Non-pigmented ciliary epithelial cell (primary cell): ENCODE measurements around the gene AMOTL1.
A peak's percentile ranks its signal among the peaks of the same experiment; 100 is the strongest.
"Not testable (repeated sequence)": the region's sequence is repeated elsewhere in the genome, so short reads cannot be mapped to it uniquely, and the experiment has no call there.

Source experiments
- DNase-seq: peaks from one replicate; pipeline ENCODE4 v3.0.0-alpha.2; 2010; ENCODE audit warnings: low read depth

AMOTL1 gene

GRCh38 chr11:94794287-94795168 is 26.4 kb downstream of the AMOTL1 start:
- peak; percentile 98 for DNase-seq

GRCh38 chr11:94795476-94796189 is 27.5 kb downstream of the AMOTL1 start:
- no peak for DNase-seq

DNA sequence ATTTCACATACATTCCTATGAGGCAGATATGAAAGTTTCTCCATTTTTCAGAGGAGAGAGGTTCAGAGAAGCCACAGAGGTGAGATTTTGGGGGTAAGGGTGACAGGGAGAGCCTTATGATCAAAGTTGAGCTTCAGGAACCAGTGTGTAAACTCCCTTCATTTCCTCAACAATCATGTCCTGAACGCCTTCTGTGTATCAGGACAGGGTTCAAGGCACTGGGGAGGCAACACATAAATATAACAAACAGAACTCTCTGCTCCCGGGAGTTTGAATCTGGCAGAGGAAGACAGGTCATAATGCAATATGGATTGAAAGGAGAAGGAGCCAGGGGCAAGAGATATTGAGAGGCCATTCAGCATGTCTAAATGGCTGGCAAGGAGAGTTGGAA is 28.0 kb downstream of the AMOTL1 start:
- no peak for DNase-seq

DNA sequence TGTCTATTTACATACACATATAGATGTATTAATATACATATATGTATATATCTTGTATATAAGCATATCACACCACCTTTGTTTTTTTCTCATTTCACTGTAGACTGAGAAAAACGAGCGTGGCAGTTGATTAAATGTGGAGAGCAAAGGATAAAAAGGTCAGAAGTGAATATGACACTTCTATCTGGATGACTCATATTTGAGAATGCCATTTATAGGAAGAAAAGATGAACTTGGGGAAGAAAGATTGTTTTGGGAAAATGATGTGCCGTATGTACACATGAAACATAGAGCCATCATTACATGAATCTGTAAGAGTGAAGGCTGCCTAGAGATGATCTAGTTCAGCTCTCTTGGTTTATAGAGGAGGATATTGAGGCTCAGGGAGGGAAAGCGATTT is 28.7 kb downstream of the AMOTL1 start:
- no peak for DNase-seq

DNA sequence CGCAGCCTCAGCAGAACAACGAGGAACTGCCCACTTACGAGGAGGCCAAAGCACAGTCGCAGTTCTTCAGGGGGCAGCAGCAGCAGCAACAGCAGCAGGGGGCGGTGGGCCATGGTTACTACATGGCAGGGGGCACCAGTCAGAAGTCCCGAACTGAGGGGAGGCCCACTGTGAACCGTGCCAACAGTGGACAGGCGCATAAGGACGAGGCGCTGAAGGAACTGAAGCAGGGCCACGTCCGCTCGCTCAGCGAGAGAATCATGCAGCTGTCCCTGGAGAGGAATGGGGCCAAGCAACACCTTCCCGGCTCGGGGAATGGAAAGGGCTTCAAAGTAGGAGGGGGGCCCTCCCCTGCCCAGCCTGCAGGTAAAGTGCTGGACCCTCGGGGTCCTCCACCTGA is 31.6 kb downstream of the AMOTL1 start:
- no peak for DNase-seq

DNA sequence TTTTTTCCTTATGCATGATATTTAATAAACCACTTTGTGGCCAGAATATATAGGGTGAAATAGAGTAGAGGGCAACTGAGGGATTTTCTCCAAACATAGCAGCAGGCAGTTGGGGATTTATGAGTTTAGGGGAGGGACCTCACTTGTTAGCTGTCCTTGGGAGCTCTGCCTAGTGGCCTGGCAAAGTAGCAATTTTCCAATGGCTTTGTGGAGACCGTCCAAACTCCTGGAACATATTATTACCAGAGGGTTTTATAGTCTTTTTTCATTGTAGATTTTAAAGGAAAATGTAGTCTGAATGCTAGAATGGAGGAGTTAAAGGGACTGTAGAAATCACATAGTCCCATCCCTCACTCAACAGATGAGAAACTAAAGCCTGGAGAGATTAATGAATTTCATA is 32.3 kb downstream of the AMOTL1 start:
- no peak for DNase-seq

- DNase-seq = no peak
Observed at GRCh38 chr11:94801866-94802460, 33.8 kb downstream of the AMOTL1 start.

DNA sequence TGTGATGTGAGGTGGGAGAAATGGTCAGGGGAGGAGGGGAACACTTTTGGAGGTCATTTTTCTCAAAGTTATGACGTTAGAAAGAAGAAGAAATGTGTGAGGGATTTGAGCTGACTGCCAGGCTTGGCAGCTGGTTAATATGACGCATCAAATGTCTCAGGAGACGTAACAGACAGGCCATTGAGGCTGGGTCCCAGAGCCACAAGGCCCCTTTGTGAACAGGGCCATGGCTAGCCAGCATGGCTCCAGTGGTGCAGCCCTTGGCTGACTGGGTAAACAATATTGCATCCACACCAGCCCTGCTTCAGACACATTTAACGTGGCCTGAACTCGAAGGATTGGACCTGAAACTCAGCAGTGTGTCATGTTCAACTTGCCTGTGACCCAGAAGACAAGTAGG is 34.3 kb downstream of the AMOTL1 start:
- DNase-seq = no peak

DNA sequence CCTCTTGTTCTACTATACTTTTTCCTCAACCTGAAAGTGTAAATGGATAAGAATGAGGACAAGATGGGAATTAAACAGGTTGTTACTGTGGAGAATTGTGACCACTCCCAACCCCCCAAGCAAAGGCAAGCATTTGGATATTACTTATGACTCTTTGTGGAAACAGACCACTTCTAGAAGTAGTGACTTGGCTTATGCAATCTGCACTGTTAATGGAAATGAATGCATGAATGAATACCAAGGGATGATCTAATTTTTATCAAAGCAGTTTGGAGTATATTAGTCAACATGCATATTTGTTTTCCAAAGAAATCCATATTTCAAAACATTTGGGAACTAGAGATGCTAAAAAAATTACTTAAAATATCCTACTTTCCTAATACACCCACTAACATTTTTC is 35.3 kb downstream of the AMOTL1 start:
- DNase-seq = no peak

- no peak for DNase-seq
Observed at GRCh38 chr11:94804874-94805273, 36.7 kb downstream of the AMOTL1 start.

DNA sequence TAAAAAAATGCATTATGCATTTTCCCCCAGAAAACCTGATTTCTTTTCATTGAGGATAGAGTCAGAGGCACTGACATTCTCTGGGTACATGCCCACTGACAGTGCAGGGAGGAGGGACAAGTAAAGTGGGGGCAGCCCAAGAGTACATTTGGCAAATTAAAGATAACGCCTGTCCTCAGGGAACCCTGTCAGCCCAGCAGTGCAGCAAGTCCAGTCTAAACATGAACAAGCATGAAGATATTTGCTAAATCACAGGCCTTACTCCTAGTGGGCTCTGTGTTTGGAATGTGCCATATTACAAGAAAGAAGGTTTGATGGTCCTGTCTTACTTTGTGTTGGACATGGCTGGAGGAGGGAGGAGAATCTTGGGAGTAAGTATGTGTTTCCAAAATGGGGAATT is 37.9 kb downstream of the AMOTL1 start:
- DNase-seq = no peak

- no peak for DNase-seq
Observed at GRCh38 chr11:94806419-94806818, 38.3 kb downstream of the AMOTL1 start.

DNA sequence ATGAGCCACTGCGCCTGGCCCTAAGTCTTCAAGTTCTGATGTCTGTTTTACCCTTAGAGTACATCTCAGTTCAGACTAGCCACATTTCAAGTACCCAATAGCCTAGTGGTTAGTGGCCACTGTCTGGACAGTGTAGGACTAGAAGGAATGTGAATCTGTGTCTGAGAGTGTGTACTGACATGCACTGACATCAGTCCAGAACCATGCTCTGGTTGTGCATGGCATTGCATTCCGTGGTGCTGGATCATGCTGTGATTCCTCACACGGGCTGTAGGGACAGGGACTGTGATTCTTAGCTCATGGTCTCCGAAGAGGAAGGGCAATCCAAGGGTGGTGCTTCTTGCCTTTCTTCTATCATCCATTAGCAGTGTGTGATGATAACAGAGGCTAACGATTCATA is 41.1 kb downstream of the AMOTL1 start:
- no peak for DNase-seq

DNA sequence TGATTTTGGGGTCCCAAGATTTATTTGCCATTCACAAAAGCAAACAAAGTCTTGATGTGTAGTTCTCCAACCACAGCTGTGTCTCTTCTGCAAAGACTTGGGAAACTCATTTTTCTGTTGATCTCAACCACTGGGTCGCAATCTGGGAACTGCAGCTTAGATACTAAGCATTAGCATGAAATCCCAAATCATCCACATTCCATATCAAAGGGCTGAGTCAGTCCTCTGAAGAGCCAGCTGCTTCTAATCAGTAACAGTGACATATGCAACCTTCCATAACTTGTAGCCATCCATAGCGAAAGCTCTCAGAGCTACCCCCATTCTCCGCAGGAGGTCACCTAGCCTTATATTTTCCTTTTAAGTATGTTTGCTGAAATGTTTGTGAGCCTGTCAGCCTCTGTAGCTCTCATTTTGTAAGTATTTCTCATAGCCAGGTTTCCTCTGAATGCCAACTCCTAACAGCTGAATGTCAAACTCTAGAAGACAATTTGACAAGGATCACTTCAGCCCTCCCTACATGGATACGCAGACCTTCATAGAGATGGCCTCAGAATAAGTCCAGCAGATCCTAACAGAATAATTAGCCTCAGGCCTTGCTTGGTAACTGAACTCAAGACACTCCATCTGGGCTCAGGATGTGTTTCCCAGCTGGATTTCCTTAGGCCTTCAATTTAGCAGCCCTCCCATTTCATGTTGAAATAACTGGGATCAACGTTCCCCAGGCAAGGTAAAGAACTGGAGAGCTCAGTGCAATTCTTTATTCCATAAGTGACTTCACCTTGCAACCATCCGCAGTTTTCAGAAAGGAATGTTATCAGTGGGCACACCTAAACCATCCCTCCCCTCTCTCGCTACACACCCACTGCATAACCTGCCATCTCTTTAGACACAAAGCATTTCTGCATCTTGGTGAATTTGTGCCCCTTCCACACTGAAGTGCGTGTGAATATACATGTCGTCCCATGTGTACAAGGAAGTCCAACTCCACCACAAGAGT is 44.9 kb downstream of the AMOTL1 start:
- not testable (repeated sequence) for DNase-seq

DNA sequence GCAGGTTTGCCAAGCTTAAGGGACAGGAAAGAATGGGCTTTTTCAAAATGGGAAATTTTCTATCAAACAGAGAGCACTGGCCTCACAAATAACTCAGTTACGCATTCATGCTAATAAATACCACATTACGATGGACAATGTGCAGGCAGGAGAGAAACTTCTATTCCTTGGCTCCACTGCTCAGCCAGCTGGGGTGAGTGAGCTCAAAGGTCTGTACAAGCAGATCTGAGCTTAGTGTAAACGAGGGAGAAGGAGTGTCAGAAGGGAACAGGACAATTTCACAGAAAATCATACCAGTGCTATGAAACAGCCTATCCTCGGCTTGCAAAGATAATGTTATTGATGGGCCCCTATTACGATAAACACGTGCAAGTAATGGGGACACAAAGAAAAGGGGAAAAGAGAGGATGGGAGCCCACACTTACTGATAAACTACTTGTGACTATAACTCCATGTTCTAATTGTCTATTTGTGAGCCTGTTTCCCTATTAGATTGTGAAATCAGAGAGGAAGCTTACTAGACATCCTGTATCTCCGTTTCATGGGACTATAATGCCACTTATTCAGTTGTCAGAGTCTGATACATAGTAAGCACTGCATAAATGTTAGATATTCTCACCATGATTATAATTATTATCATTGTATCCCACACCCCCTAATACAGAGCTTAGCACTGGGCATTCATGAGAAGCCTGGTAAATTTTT is 46.3 kb downstream of the AMOTL1 start:
- DNase-seq = no peak

GRCh38 chr11:94815705-94816344 is 47.7 kb downstream of the AMOTL1 start:
- DNase-seq = no peak

DNA sequence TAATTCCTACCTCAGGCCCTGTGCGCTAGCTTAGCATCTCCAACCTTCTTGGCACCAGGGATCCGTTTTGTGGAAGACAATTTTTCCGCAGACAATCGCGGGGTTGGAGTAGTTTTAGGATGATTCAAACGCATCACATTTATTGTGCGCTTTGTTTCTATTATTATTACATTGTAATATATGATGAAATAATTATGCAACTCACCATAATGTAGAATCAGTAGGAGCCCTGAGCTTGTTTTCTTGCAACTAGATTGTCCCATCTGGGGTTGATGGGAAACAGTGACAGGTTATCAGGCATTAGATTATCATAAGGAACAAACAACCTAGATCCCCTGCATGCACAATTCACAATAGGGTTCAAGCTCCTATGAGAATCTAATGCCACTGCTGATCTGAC is 52.3 kb downstream of the AMOTL1 start:
- no peak for DNase-seq

DNA sequence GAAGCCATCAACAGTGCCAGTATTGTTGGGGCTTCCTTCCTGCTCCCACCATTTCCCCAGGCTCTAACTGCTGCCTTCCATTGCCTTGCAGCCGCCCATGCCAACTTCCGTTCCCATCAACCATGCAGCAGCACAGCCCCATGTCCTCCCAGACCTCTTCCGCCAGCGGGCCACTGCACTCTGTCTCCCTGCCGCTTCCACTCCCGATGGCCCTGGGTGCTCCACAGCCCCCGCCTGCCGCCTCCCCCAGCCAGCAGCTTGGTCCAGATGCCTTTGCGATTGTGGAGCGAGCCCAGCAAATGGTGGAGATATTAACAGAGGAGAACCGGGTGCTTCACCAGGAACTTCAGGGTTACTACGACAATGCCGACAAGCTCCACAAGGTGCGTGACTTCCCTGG is 53.3 kb downstream of the AMOTL1 start:
- DNase-seq = no peak

GRCh38 chr11:94822080-94822479 is 53.9 kb downstream of the AMOTL1 start:
- DNase-seq = no peak

GRCh38 chr11:94823102-94823732 is 55.1 kb downstream of the AMOTL1 start:
- no peak for DNase-seq
